HEK293 (cell line): ENCODE results near the gene IGF1R.

Source experiments
- CTCF ChIA-PET: fragments of 350-600 bp; formaldehyde crosslinking; extraction: SDS; loops from one replicate; lab custom pipeline; 2021; ENCODE audit warnings: antibody characterized with exemption; lab: Yijun Ruan, JAX
- POLR2A ChIA-PET: fragments of 300-600 bp; formaldehyde crosslinking; extraction: SDS; loops from one replicate; lab custom pipeline; 2020; ENCODE audit warnings: antibody characterized with exemption, inconsistent platforms; lab: Yijun Ruan, JAX
- H3K27ac ChIP-seq: fragments of 200-500 bp; sonication (Bioruptor generic); 2 replicates; pipeline ENCODE4 v1.5.1; 2014; ENCODE audit warnings: low read depth, low read length, control low read depth, inconsistent platforms; ENCODE audit errors: extremely low read depth
- H3K36me3 ChIP-seq, 2 experiments: fragments of 200-500 bp in 1 of 2; sonication (Bioruptor generic) in 1 of 2; 1 replicate in 1 of 2; 2 replicates in 1 of 2; pipeline ENCODE4 v1.5.1; 2014 to 2017; ENCODE audit warnings: inconsistent platforms in 2 of 2, low read length in 2 of 2; ENCODE audit not compliant: control insufficient read depth in 2 of 2, insufficient read depth in 1 of 2
- H3K4me1 ChIP-seq: fragments of 200-500 bp; sonication (Bioruptor generic); 2 replicates; pipeline ENCODE4 v1.5.1; 2014; ENCODE audit warnings: mild to moderate bottlenecking, low read length, inconsistent platforms; ENCODE audit not compliant: control insufficient read depth, insufficient read depth
- H3K4me3 ChIP-seq: 2 replicates; pipeline ENCODE4 v1.5.1; 2011; ENCODE audit warnings: low read depth, mild to moderate bottlenecking, control low read depth, low read length, moderate library complexity
- H3K9me3 ChIP-seq: fragments of 200-500 bp; sonication (Bioruptor generic); 2 replicates; pipeline ENCODE4 v1.5.1; 2014; ENCODE audit warnings: low read depth, low read length, inconsistent platforms; ENCODE audit not compliant: control insufficient read depth, insufficient read depth
- FEZF1 ChIP-seq: fragments of 450-650 bp; formaldehyde crosslinking; IDR thresholded peaks from 2 replicates; pipeline ENCODE4 v1.5.1; 2016; ENCODE audit warnings: missing biosample characterization, missing genetic modification characterization
- GFI1B ChIP-seq: fragments of 450-650 bp; formaldehyde crosslinking; IDR thresholded peaks from 2 replicates; pipeline ENCODE4 v1.5.1; 2016; ENCODE audit warnings: missing biosample characterization, missing genetic modification characterization
- KLF1 ChIP-seq: fragments of 450-650 bp; formaldehyde crosslinking; IDR thresholded peaks from 2 replicates; pipeline ENCODE4 v1.5.1; 2016; ENCODE audit warnings: missing biosample characterization, missing genetic modification characterization
- YY1 ChIP-seq: fragments of 450-650 bp; formaldehyde crosslinking; IDR thresholded peaks from 2 replicates; pipeline ENCODE4 v1.5.1; 2018; ENCODE audit warnings: missing biosample characterization, missing genetic modification characterization
- ZNF19 ChIP-seq: fragments of 450-650 bp; formaldehyde crosslinking; IDR thresholded peaks from 2 replicates; pipeline ENCODE4; 2016; ENCODE audit warnings: missing biosample characterization, missing genetic modification characterization, low read depth
- ZNF292 ChIP-seq: fragments of 450-650 bp; formaldehyde crosslinking; IDR thresholded peaks from 2 replicates; pipeline ENCODE4 v1.5.1; 2016; ENCODE audit warnings: low read depth, missing biosample characterization, missing genetic modification characterization, borderline replicate concordance
- ZNF514 ChIP-seq: fragments of 450-650 bp; formaldehyde crosslinking; IDR thresholded peaks from 2 replicates; pipeline ENCODE4 v1.5.1; 2016; ENCODE audit warnings: missing biosample characterization, missing genetic modification characterization
- ZNF560 ChIP-seq: fragments of 450-650 bp; formaldehyde crosslinking; IDR thresholded peaks from 2 replicates; pipeline ENCODE4 v1.5.1; 2017; ENCODE audit warnings: missing biosample characterization, missing genetic modification characterization, borderline replicate concordance
- ZNF626 ChIP-seq: fragments of 450-650 bp; sonication (Bioruptor Pico); formaldehyde crosslinking; IDR thresholded peaks from 2 replicates; pipeline ENCODE4 v1.5.1; 2018; ENCODE audit warnings: missing biosample characterization, missing genetic modification characterization, inconsistent platforms
- ZNF664 ChIP-seq: fragments of 450-650 bp; formaldehyde crosslinking; IDR thresholded peaks from 2 replicates; pipeline ENCODE4 v1.5.1; 2016; ENCODE audit warnings: missing biosample characterization, missing genetic modification characterization
- TF ChIP-seq, protein P1 (sequence below): fragments of 450-650 bp; formaldehyde crosslinking; IDR thresholded peaks from 2 replicates; pipeline ENCODE4 v1.5.1; 2016; ENCODE audit warnings: missing biosample characterization, missing genetic modification characterization
- TF ChIP-seq, protein P2 (sequence below): fragments of 450-650 bp; formaldehyde crosslinking; IDR thresholded peaks from 2 replicates; pipeline ENCODE4 v1.5.1; 2016; ENCODE audit warnings: missing biosample characterization, missing genetic modification characterization
- TF ChIP-seq, protein P3 (sequence below): fragments of 450-650 bp; formaldehyde crosslinking; IDR thresholded peaks from 2 replicates; pipeline ENCODE4 v1.5.1; 2016; ENCODE audit warnings: missing biosample characterization, missing genetic modification characterization, borderline replicate concordance
- TF ChIP-seq, protein P4 (sequence below): fragments of 450-650 bp; formaldehyde crosslinking; IDR thresholded peaks from 2 replicates; pipeline ENCODE4 v1.5.1; 2017; ENCODE audit warnings: missing biosample characterization, missing genetic modification characterization

IGF1R gene

DNA sequence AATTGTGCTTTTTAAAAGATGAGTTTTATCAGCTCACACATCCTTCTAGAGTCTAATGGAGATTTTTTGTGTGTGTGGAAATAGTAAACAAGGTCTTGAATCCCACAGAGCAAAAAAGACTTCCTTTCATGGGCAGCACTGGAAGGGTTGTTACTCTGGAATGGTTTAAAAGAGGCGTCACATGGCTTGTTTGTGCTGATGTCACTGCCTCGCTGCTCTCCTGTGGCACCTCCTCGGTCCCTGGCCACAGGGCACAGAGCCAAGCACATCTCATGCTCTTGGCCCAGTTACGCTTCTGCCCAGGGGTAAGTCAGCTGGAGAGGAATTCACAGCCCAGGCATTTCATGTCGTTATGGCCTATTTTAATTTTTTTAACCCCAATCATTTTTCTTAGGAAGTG, 306.1 kb downstream of the IGF1R start (continued):
- TF ChIP-seq, protein P1, sequence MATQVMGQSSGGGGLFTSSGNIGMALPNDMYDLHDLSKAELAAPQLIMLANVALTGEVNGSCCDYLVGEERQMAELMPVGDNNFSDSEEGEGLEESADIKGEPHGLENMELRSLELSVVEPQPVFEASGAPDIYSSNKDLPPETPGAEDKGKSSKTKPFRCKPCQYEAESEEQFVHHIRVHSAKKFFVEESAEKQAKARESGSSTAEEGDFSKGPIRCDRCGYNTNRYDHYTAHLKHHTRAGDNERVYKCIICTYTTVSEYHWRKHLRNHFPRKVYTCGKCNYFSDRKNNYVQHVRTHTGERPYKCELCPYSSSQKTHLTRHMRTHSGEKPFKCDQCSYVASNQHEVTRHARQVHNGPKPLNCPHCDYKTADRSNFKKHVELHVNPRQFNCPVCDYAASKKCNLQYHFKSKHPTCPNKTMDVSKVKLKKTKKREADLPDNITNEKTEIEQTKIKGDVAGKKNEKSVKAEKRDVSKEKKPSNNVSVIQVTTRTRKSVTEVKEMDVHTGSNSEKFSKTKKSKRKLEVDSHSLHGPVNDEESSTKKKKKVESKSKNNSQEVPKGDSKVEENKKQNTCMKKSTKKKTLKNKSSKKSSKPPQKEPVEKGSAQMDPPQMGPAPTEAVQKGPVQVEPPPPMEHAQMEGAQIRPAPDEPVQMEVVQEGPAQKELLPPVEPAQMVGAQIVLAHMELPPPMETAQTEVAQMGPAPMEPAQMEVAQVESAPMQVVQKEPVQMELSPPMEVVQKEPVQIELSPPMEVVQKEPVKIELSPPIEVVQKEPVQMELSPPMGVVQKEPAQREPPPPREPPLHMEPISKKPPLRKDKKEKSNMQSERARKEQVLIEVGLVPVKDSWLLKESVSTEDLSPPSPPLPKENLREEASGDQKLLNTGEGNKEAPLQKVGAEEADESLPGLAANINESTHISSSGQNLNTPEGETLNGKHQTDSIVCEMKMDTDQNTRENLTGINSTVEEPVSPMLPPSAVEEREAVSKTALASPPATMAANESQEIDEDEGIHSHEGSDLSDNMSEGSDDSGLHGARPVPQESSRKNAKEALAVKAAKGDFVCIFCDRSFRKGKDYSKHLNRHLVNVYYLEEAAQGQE: no peak

DNA sequence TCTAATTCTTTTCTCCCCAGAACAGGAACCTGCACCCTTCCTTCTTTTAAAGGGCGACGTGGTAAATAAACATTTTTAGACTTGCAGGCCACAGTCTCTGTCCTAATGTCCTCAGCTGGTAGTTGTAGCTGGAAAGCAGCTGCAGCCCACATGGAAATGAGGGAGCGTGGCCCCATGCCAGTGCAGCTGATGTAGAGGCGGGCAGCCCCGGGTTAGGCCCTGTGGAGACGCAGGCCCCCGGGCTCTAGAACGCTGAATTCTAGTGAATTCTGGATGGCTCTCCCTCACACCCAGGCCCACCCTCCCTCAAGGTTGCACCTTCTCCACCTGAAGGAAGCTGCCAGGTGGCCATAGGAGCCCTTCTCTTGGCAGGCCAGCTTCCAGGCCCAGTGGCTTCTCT, 307.0 kb downstream of the IGF1R start:
- no peak overlapping the region for H3K27ac ChIP-seq
- H3K9me3 ChIP-seq: no peaks in the 10 kb centered on the region
- no peaks in the 10 kb centered on the region for H3K4me1 ChIP-seq
- TF ChIP-seq GFI1B: no peak
- no peak for TF ChIP-seq ZNF514 (tag by site-specific recombination)
- TF ChIP-seq ZNF560 (tag by site-specific recombination): no peak
- TF ChIP-seq, protein P2, sequence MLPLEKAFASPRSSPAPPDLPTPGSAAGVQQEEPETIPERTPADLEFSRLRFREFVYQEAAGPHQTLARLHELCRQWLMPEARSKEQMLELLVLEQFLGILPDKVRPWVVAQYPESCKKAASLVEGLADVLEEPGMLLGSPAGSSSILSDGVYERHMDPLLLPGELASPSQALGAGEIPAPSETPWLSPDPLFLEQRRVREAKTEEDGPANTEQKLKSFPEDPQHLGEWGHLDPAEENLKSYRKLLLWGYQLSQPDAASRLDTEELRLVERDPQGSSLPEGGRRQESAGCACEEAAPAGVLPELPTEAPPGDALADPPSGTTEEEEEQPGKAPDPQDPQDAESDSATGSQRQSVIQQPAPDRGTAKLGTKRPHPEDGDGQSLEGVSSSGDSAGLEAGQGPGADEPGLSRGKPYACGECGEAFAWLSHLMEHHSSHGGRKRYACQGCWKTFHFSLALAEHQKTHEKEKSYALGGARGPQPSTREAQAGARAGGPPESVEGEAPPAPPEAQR (tag by site-specific recombination): no peak
- TF ChIP-seq ZNF626 (tag by site-specific recombination): no peak
- TF ChIP-seq, protein P3, sequence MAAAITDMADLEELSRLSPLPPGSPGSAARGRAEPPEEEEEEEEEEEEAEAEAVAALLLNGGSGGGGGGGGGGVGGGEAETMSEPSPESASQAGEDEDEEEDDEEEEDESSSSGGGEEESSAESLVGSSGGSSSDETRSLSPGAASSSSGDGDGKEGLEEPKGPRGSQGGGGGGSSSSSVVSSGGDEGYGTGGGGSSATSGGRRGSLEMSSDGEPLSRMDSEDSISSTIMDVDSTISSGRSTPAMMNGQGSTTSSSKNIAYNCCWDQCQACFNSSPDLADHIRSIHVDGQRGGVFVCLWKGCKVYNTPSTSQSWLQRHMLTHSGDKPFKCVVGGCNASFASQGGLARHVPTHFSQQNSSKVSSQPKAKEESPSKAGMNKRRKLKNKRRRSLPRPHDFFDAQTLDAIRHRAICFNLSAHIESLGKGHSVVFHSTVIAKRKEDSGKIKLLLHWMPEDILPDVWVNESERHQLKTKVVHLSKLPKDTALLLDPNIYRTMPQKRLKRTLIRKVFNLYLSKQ (tag by site-specific recombination): no peak
- TF ChIP-seq FEZF1: no peak
- TF ChIP-seq ZNF292 (tag by site-specific recombination): no peak
- TF ChIP-seq, protein P4, sequence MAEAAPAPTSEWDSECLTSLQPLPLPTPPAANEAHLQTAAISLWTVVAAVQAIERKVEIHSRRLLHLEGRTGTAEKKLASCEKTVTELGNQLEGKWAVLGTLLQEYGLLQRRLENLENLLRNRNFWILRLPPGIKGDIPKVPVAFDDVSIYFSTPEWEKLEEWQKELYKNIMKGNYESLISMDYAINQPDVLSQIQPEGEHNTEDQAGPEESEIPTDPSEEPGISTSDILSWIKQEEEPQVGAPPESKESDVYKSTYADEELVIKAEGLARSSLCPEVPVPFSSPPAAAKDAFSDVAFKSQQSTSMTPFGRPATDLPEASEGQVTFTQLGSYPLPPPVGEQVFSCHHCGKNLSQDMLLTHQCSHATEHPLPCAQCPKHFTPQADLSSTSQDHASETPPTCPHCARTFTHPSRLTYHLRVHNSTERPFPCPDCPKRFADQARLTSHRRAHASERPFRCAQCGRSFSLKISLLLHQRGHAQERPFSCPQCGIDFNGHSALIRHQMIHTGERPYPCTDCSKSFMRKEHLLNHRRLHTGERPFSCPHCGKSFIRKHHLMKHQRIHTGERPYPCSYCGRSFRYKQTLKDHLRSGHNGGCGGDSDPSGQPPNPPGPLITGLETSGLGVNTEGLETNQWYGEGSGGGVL (tag by site-specific recombination): no peak
- TF ChIP-seq, all 188 proteins: peak for 0
- Histone ChIP-seq H3K36me3 (peaks cover 9 to 89% of the 10 kb centered on the region in 2 experiments; a peak in 2 of 3 replicates), H3K4me3 (no peak overlapping the region)
- POLR2A ChIA-PET: no interaction called here
- CTCF ChIA-PET: no interaction called here

DNA sequence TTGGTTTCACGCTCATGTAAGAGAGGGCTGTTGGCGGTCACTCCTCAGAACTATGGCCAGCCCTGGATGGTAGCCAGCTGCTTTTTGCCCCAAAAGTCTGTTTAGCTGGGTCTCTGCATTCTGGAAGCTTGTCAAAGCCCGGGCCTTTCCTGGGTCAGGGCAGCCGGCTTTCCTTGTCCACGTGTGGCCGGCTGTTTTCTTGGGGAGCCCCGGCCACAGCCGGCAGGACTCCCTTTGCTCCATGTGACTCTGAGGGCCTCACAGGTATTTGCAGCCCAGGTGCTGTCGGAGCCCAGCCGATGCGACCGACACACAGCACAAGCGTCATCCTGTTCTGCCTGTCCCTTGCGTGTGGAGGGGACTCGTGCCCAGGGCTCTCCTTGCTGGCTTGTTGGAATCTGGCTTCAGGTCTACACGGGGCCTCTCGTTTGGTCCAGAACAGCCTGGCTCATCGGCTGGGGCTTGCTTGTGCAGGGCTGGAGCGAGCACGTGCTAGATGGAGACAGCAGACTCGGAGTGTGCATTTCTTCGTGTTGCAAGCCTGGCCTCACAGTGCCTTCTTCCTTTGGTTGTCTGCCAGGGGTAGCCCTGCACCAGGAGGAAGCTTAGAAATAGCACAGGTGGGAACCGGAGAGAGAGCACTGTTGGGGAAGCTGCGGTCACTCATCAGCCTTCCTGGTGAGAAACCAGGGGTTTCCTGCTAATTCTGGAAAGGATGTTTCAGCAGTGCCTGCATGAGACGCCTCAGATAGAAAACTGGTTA, 307.8 kb downstream of the IGF1R start:
- H3K36me3 ChIP-seq: peaks cover 9 to 89% of the 10 kb centered on the region in 2 experiments; a peak in 2 of 3 replicates
- POLR2A ChIA-PET: no interaction called here
- CTCF ChIA-PET: no interaction called here
- H3K9me3 ChIP-seq: no peaks in the 10 kb centered on the region
- H3K27ac ChIP-seq: no peak overlapping the region
- TF ChIP-seq ZNF19 (tag by site-specific recombination) (no peak), YY1 (tag by site-specific recombination) (no peak), KLF1 (no peak), ZNF664 (no peak)
- TF ChIP-seq, protein P3 (tag by site-specific recombination): no peak
- TF ChIP-seq, all 188 proteins: peak for 0
- no peaks in the 10 kb centered on the region for H3K4me1 ChIP-seq
- no peak overlapping the region for H3K4me3 ChIP-seq
